ENCODE results near the gene EIF2AK3. TPM values are rescaled to one million over a fixed set of nuclear protein-coding genes. Genes with fewer than 3 reads are reported as not detected.

Gene EIF2AK3
- total RNA-seq, 6 experiments from 2014 or later: 7.0 to 19.1 (median 11.1) TPM

DNA sequence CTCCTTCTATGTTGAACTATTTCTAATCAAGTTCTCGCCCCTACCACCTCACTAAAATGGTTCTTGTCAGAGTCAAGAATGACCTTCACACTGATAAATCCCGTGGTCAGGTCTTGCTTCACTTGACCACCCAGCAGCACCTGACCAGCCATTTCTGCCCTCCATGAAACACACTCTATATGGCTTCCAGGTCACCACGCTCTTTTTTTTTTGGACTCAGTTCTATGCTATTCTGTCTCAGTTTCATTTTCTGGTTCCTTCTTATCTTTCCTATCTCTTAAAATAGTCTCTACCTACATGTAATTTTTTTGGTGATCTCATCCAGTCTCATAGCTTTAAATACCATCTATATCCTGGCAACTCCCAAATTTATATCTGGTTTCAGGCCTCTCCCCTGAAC is 11.4 kb downstream of the EIF2AK3 start:
- intact Hi-C loops (cut with DNase I): no loop called here
- Histone ChIP-seq H3K27ac (no peak overlapping the region), H3K36me3 (peaks cover 0 to 4% (median 0%) of the 10 kb centered on the region in 4 donors), H3K27me3 (no peaks in the 10 kb centered on the region), H3K9me3 (no peaks in the 10 kb centered on the region), H3K4me1 (no peaks in the 10 kb centered on the region), H3K4me3 (no peak overlapping the region)
- 86% methylated on average over 3 of the region's 3 CpGs for WGBS (ENCODE audit: insufficient coverage, low coverage, low lambda C conversion rate, missing lambda C conversion rate)
- ATAC-seq (no peak), DNase-seq (no peak)
- no peak for TF ChIP-seq POLR2A (IDR thresholded peaks at IDR 0.05)
- TF ChIP-seq, protein P1, sequence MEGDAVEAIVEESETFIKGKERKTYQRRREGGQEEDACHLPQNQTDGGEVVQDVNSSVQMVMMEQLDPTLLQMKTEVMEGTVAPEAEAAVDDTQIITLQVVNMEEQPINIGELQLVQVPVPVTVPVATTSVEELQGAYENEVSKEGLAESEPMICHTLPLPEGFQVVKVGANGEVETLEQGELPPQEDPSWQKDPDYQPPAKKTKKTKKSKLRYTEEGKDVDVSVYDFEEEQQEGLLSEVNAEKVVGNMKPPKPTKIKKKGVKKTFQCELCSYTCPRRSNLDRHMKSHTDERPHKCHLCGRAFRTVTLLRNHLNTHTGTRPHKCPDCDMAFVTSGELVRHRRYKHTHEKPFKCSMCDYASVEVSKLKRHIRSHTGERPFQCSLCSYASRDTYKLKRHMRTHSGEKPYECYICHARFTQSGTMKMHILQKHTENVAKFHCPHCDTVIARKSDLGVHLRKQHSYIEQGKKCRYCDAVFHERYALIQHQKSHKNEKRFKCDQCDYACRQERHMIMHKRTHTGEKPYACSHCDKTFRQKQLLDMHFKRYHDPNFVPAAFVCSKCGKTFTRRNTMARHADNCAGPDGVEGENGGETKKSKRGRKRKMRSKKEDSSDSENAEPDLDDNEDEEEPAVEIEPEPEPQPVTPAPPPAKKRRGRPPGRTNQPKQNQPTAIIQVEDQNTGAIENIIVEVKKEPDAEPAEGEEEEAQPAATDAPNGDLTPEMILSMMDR (IDR thresholded peaks at IDR 0.05): no peak

DNA sequence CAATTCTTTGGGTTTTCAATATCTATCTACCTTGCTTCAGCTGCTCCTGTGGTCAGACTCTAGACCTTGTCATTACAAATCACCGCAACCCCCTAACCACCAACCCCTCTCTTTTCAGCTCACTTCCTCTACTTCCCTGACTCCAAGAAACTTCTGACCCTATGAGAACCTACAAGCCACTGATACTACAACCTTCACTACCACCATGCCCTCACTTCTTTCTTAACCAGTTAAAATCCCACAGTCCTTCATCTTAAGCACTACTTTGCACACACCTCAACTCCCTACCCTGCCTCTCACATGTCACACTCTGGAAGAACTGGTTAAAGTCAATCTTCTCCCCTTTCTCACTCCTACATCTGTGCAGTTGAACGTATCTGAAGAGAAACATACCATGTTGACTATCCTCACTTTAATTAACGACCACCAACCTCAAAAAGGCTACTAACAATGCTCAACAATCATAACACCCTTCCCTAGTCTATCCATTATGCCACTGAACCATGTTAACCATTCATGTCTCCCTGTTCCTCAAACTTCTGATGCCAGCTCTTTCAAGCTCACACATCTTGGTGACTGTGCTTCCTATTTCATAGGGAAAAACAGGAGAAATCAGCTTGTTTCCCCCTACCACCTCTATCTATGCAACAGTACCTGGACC is 12.6 kb downstream of the EIF2AK3 start:
- WGBS (ENCODE audit: insufficient coverage, low coverage, low lambda C conversion rate, missing lambda C conversion rate): 82% methylated on average over 3 of the region's 3 CpGs

DNA sequence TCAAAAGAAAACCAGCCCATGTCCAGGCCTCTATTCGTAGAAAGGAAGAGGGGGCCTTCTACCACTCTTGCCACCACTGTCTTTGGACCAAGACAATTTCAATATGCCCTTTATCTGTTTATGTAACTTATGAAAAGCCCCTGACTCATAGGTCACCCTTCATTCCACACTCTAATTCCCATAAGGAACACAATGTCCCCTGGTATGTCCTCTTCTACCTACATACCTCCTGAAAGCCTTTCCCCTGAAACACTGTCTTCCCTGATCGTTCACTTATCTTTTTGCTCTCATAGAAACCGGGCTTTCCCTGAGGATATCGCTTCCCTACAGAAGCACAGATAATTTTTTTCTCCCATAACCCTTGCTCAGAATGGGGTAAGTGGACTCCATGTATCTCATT is 13.3 kb downstream of the EIF2AK3 start:
- Histone ChIP-seq H3K27me3 (no peaks in the 10 kb centered on the region), H3K27ac (no peak overlapping the region), H3K4me3 (no peak overlapping the region), H3K36me3 (peaks cover 0 to 4% (median 0%) of the 10 kb centered on the region in 4 donors), H3K9me3 (no peaks in the 10 kb centered on the region), H3K4me1 (no peaks in the 10 kb centered on the region)
- 79% methylated on average over 4 of the region's 4 CpGs for WGBS (ENCODE audit: insufficient coverage, low coverage, low lambda C conversion rate, missing lambda C conversion rate)
- no peak for TF ChIP-seq POLR2A (IDR thresholded peaks at IDR 0.05)
- TF ChIP-seq, protein P1 (IDR thresholded peaks at IDR 0.05): no peak
- ATAC-seq (no peak), DNase-seq (no peak)
- intact Hi-C loops (cut with DNase I): no loop called here

More for the DNA sequence above, 12.6 kb downstream of the EIF2AK3 start:
- Histone ChIP-seq H3K27me3 (no peaks in the 10 kb centered on the region), H3K36me3 (peaks cover 0 to 4% (median 0%) of the 10 kb centered on the region in 4 donors), H3K27ac (no peak overlapping the region), H3K4me3 (no peak overlapping the region), H3K9me3 (no peaks in the 10 kb centered on the region), H3K4me1 (no peaks in the 10 kb centered on the region)
- ATAC-seq: no peak
- DNase-seq: no peak
- no peak for TF ChIP-seq POLR2A (IDR thresholded peaks at IDR 0.05)
- TF ChIP-seq, protein P1 (IDR thresholded peaks at IDR 0.05): no peak
- intact Hi-C loops (cut with DNase I): no loop called here

DNA sequence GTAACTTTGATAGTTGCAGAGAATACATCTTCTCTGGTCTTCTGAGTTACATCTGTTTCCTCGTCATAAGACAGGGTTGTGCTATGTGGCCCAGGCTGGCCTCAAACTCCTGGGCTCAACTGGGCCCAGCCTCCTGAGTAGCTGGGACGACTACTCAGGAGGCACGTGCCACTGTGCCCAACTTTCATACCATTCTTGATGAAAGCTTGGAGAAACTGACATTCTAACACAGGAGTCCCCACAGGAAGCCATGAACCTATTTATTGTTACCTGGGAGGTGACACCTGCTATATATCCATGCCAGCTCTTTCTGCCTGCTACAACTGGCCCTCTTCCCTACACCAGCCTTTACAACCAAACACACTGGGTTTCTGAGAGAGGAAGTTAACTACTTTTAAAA is 19.1 kb downstream of the EIF2AK3 start:
- H3K27ac ChIP-seq: no peak overlapping the region
- no peak for ATAC-seq
- WGBS (ENCODE audit: insufficient coverage, low coverage, low lambda C conversion rate, missing lambda C conversion rate): 94% methylated on average over 3 of the region's 3 CpGs

More for the DNA sequence above, 19.1 kb downstream of the EIF2AK3 start:
- TF ChIP-seq, protein P1 (IDR thresholded peaks at IDR 0.05): no peak
- no peak for TF ChIP-seq POLR2A (IDR thresholded peaks at IDR 0.05)
- no peaks in the 10 kb centered on the region for H3K27me3 ChIP-seq
- no peaks in the 10 kb centered on the region for H3K4me1 ChIP-seq
- H3K36me3 ChIP-seq: peaks cover 0 to 3% (median 0%) of the 10 kb centered on the region in 4 donors
- DNase-seq: no peak
- no peaks in the 10 kb centered on the region for H3K9me3 ChIP-seq
- intact Hi-C loops (cut with DNase I): no loop called here
- no peak overlapping the region for H3K4me3 ChIP-seq
